ENCODE data around the gene CARD9.

GRCh38 chr9:136361754-136362449 is 11.6 kb downstream of the CARD9 start:
- no peak for TF ChIP-seq CTCF (IDR thresholded peaks at IDR 0.05)
- TF ChIP-seq POLR2AphosphoS5 (IDR thresholded peaks at IDR 0.05; ENCODE audit: low read depth, low read length) = no peak
- no peak for TF ChIP-seq REST (IDR thresholded peaks at IDR 0.05; ENCODE audit: insufficient read depth in 1 of 2, low read depth in 2 of 2, low read length in 1 of 2)
- TF ChIP-seq TCF7L2 (IDR thresholded peaks at IDR 0.05; ENCODE audit: low read depth, low read length) = no peak
- TF ChIP-seq SIN3A (IDR thresholded peaks at IDR 0.05; ENCODE audit: borderline replicate concordance, insufficient read depth, low read depth, low read length) = no peak
